LoVo (cell line): Measurements from ENCODE around the gene SMARCC2.

Source experiments
- DNase-seq: peaks from one replicate; pipeline ENCODE4 v3.0.0-alpha.2; 2016; ENCODE audit warnings: low spot score

SMARCC2 gene

GRCh38 chr12:56189099-56189917 lies at the start of gene SMARCC2:
TSS of gene SMARCC2 (minus strand) at chr12:56189483. CDS start at chr12:56189461, 22 bp downstream.
- peak; percentile 97 for DNase-seq

- DNase-seq, result no peak
Measured at GRCh38 chr12:56237552-56237951, 48.3 kb upstream of the SMARCC2 start.

- no peak for DNase-seq
Measured at GRCh38 chr12:56236985-56237384, 47.7 kb upstream of the SMARCC2 start.

- DNase-seq, result no peak
Measured at GRCh38 chr12:56236091-56236490, 46.8 kb upstream of the SMARCC2 start.

GRCh38 chr12:56234746-56235436 lies 45.6 kb upstream of the SMARCC2 start:
- no peak for DNase-seq

- DNase-seq, result no peak
Measured at GRCh38 chr12:56231184-56231582, 41.9 kb upstream of the SMARCC2 start.

- DNase-seq, result peak; percentile 18
Measured at GRCh38 chr12:56230432-56231183, 41.3 kb upstream of the SMARCC2 start.

GRCh38 chr12:56229916-56230431 lies 40.7 kb upstream of the SMARCC2 start, which contains the start of gene SLC39A5:
TSS of gene SLC39A5 (plus strand) at chr12:56230051. CDS start at chr12:56231275, 1,224 bp downstream.
- DNase-seq, result no peak

GRCh38 chr12:56229082-56229481 lies 39.8 kb upstream of the SMARCC2 start:
- no peak for DNase-seq

GRCh38 chr12:56224954-56225353 lies 35.7 kb upstream of the SMARCC2 start:
- DNase-seq, result no peak

GRCh38 chr12:56224102-56224701 lies 34.9 kb upstream of the SMARCC2 start, which contains the start of gene NABP2:
TSS of gene NABP2 (plus strand) at chr12:56224342. CDS start at chr12:56224857, 515 bp downstream.
- peak; percentile 100 for DNase-seq

GRCh38 chr12:56223571-56224101 lies 34.4 kb upstream of the SMARCC2 start:
- DNase-seq, result no peak

- DNase-seq, result peak; percentile 15
Measured at GRCh38 chr12:56222531-56222895, 33.2 kb upstream of the SMARCC2 start.

- peak; percentile 100 for DNase-seq
Measured at GRCh38 chr12:56221757-56222530, 32.7 kb upstream of the SMARCC2 start, which contains the start of gene RNF41. TSS of gene RNF41 (minus strand) at chr12:56221922. CDS start at chr12:56214047, 7,875 bp downstream.

- DNase-seq, result peak; percentile 43
Measured at GRCh38 chr12:56221232-56221756, 32.0 kb upstream of the SMARCC2 start.

GRCh38 chr12:56220611-56221231 lies 31.4 kb upstream of the SMARCC2 start:
- no peak for DNase-seq

- no peak for DNase-seq
Measured at GRCh38 chr12:56219840-56220239, 30.6 kb upstream of the SMARCC2 start.

GRCh38 chr12:56216461-56216860 lies 27.2 kb upstream of the SMARCC2 start:
- no peak for DNase-seq

GRCh38 chr12:56213878-56214277 lies 24.6 kb upstream of the SMARCC2 start:
- no peak for DNase-seq

GRCh38 chr12:56212361-56212760 lies 23.1 kb upstream of the SMARCC2 start:
- DNase-seq, result no peak
